ACHN (cell line): ENCODE measurements around the gene MGMT.
"Not testable (repeated sequence)": the region's sequence is repeated elsewhere in the genome, so short reads cannot be mapped to it uniquely, and the experiment has no call there.

Experiments used
- DNase-seq: peaks from one replicate; pipeline ENCODE4 v3.0.0-alpha.2; 2015
- in situ Hi-C: cut with HindIII; loops from 2 replicates; pipeline ENCODE4 v1.10.0; 2017; ENCODE audit warnings: low sequenced_read_pairs, low pct_ligation_motif_present, low pct_unique_long_range_greater_than_20kb

The MGMT gene

GRCh38 chr10:129466703-129467358, at the start of gene MGMT:
Gene MGMT (plus strand): TSS chr10:129467241.
- in situ Hi-C loops = no loop called here
- DNase-seq = peak; percentile 90

- in situ Hi-C loops = no loop called here
- DNase-seq = no peak
Observed at GRCh38 chr10:129417870-129418269, 49.2 kb upstream of the MGMT start.

GRCh38 chr10:129418496-129419225, 48.4 kb upstream of the MGMT start:
- no peak for DNase-seq
- in situ Hi-C loops = no loop called here

- in situ Hi-C loops = no loop called here
Observed at GRCh38 chr10:129419397-129419796, 47.6 kb upstream of the MGMT start.

GRCh38 chr10:129421399-129422010, 45.5 kb upstream of the MGMT start:
- in situ Hi-C loops = no loop called here
- DNase-seq = no peak

More at GRCh38 chr10:129419397-129419796, 47.6 kb upstream of the MGMT start:
- no peak for DNase-seq

DNA sequence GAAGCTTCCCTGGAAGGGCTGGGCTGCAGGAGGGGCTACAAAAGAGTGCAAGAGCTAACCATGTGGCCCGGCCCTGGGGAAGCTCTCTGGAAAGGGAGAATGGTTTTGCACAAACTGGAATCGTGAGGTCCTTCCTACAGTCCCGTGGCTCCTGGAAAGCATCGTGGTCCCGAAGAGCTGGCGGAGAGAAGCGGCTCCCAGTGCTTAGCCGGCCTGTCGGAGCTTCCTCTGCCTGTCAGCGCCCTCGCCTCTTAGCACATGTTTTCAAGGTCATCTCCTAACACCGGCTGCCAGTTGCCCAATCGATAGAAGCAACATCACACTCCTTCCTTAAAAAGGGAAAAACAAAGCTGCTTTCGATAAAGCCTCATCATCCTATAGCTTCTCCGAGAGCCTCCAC, 42.1 kb upstream of the MGMT start:
- no peak for DNase-seq
- in situ Hi-C loops = no loop called here

GRCh38 chr10:129426606-129427005, 40.4 kb upstream of the MGMT start:
- in situ Hi-C loops = no loop called here
- DNase-seq = no peak

- DNase-seq = no peak
- in situ Hi-C loops = no loop called here
Observed at GRCh38 chr10:129433266-129433665, 33.8 kb upstream of the MGMT start.

DNA sequence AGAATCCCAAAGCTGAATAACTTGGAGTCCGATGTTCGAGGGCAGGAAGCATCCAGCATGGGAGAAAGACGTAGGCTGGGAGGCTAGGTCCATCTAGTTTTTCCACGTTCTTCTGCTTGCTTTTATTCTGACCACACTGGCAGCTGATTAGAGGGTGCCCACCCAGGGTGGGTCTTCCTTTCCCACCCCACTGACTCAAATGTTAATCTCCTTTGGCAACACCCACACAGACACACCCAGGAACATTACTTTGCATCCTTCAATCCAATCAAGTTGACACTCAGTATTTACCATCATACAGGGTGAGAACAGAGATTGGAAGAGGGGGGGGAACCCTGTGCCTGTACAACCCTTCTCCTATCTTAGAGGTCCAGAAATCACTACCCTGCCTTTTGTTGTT, 31.3 kb upstream of the MGMT start:
- in situ Hi-C loops, DNase-seq: not testable (repeated sequence)

- DNase-seq = no peak
- in situ Hi-C loops = no loop called here
Observed at GRCh38 chr10:129438024-129438423, 29.0 kb upstream of the MGMT start.

GRCh38 chr10:129440247-129440646, 26.8 kb upstream of the MGMT start:
- no peak for DNase-seq
- in situ Hi-C loops = no loop called here

DNA sequence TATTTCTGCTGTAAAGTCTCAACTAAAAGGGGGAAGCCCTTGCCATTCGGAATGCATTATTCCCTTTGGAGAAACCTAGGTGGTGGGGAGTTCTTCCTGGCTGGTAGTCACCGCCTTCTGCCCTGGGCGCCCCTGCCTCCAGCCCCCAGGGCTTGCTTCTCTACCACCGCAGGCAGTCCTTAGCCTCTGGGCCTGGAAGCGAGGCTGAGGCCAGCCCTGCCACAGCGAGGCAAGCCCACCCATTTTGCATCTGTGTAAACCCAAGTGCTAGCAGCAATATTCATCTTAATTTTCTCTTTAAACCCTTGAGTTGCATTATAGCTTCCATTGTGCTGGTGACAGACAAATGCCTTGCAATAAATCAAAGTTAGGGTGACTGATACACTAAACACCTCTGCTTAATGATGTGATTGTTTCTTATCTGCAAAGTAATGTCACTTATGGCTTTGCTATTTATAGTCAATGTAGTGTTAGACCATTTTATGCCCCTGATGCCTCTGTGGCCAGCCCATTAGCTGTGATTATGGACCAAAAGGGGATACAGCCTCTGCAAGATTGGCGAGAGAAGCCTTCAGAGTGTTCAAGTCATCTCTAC, 26.2 kb upstream of the MGMT start:
- no peak for DNase-seq
- in situ Hi-C loops = no loop called here

- in situ Hi-C loops = no loop called here
- no peak for DNase-seq
Observed at GRCh38 chr10:129441372-129442009, 25.6 kb upstream of the MGMT start.

DNA sequence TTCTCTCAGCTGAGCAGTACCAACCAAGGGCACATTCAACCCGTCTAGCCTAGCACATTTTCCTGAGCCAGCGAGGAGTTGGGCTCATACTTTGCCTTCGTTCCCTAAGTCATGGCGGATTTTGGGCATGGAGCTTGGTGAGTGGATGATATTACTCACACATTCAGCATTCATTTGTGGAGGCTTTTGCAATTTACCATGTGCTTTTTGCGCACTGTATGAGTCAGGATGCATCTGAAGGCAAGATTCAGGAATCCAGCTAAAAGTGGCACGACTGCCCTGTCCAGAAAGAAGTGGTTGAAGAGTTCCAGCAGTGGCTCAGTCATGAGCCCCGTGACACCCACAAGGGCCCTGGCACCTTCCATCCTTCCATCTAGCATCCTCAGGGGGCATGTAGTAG, 24.2 kb upstream of the MGMT start:
- DNase-seq = no peak
- in situ Hi-C loops = no loop called here

- DNase-seq = no peak
- in situ Hi-C loops = no loop called here
Observed at GRCh38 chr10:129444359-129444758, 22.7 kb upstream of the MGMT start.

GRCh38 chr10:129445436-129446182, 21.4 kb upstream of the MGMT start:
- no peak for DNase-seq
- in situ Hi-C loops = no loop called here

DNA sequence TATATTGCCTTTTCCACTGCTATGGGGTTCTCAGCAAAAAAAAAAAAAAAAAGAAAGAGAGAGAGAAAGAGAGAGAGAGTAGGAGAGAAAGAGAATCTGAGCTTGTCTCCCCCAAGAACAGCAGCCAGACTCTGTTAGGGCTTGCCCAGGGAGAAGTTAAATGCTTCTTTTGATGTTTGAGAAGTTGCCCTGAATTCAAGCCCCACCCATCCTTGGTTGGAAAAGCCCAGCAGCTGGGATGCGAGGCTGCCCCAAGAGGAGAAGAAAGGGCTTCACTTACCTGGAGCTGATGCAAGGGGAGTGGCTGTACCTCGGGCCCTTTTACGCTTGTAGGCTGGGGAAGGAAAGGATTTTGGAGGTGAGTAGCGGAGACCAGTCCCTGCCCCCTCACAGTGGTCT, 20.9 kb upstream of the MGMT start:
- no peak for DNase-seq
- in situ Hi-C loops = no loop called here

GRCh38 chr10:129447486-129447885, 19.6 kb upstream of the MGMT start:
- in situ Hi-C loops = no loop called here
- DNase-seq = no peak
